GM18505 (cell line): ENCODE data around the gene CACNB4.
"Not testable (repeated sequence)": the region's sequence is repeated elsewhere in the genome, so short reads cannot be mapped to it uniquely, and the experiment has no call there.

ENCODE experiments used
- ATAC-seq: cut with Tn5 transposase; IDR thresholded peaks from one replicate; pipeline ENCODE4 v1.9.1; 2021; ENCODE audit not compliant: unreplicated experiment
- POLR2A ChIP-seq: IDR thresholded peaks from 4 replicates; pipeline ENCODE4 v1.6.1; 2011; ENCODE audit warnings: borderline replicate concordance; ENCODE audit not compliant: insufficient read depth, insufficient read length; ENCODE audit errors: extremely low read depth

Gene CACNB4

GRCh38 chr2:152036611-152037469, 62.0 kb downstream of the CACNB4 start:
- peak; percentile 85 for ATAC-seq
- no peak for TF ChIP-seq POLR2A

GRCh38 chr2:152034257-152034801, 64.5 kb downstream of the CACNB4 start:
- ATAC-seq, result no peak
- no peak for TF ChIP-seq POLR2A

DNA sequence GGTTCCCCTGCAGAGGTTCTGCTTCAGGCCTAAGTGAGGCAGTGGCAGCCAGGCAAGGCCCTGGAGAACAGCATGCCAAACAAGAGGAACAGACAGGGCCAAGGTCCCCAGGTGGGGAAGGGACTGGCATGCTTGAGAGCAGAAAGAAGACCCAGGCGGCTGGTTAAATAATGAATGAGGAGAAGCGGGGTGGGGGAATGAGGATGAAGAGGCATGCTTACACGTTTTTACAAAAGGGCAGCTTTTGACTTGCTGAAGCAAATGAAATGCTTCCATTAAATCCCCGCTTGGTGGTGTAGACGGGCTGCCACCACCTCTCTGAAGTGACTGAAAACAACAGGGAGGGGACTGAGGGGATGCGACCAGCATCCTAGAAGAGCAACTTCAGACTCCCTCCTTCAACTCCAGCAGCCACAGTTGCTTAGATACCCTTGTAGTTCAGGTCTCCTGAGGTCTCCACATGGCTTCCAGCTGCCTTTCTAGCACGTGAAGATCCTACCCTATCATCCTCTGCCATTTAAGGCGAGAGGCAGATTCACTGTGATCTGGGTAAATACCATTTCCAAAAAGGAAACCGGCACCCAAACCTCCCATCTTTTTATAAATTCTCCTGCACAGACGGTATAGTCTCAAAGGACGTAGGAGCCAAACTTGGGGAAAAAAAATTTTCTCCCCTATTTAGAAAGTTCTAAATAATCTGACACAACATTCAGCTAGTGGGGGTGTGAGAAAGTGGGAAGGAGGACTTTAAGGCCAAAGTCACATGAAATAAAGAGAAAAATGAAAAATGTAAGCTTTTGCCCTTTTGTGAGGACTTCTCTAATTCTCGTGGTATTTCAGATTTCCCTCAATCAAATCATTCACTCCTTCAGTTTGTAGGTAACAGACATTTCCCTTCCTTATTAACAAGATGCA, 65.6 kb downstream of the CACNB4 start:
- TF ChIP-seq POLR2A, result no peak
- no peak for ATAC-seq

GRCh38 chr2:152031747-152032306, 67.0 kb downstream of the CACNB4 start:
- no peak for ATAC-seq
- TF ChIP-seq POLR2A, result no peak

DNA sequence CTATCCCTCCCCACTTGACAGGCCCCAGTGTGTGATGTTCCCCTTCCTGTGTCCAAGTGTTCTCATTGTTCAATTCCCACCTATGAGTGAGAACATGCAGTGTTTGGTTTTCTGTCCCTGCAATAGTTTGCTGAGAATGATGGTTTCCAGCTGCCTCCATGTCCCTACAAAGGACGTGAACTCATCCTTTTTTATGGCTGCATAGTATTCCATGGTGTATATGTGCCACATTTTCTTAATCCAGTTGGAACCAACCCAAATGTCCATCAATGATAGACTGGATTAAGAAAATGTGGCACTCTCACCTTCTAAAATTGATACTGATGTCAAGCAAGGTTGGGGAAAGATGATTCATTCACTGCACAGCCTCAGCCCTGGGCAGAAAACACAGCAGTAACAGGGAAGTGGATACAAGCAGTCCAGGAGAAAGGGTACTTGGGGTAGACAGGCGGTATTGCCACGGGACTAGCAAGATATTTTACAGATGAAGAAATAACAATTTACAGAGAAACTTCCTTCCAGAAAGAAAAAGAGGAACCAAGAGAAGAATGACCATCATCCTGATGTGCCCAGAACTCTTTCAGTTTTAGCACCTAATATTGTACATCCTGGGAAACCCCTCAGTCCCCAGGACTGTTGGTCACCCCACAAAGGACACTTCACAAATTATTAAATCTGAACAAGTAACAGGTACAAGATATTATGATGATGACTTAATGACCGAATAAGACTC, 68.1 kb downstream of the CACNB4 start:
- peak; percentile 43 for ATAC-seq

GRCh38 chr2:152028182-152028862, 70.5 kb downstream of the CACNB4 start:
- no peak for ATAC-seq
- TF ChIP-seq POLR2A, result no peak

GRCh38 chr2:152025678-152026287, 73.1 kb downstream of the CACNB4 start:
- peak; percentile 90 for ATAC-seq
- no peak for TF ChIP-seq POLR2A

DNA sequence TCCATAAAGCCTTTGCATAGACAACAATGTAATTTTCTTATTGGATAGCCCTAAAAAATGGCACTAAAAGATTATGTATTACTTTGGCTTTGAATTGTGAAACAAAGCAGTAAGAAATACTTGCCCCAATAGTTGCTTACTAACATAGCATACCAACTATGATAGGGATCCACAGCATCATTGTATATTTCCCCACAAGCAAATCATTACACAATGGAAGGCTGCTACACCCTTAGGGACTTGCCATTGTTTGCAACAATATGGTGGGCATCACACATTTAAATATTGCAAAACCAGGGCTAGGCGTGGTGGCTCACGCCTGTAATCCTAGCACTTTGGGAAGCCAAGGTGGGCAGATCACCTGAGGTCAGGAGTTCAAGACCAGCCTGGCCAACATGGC, 74.4 kb downstream of the CACNB4 start:
- ATAC-seq, result no peak
- no peak for TF ChIP-seq POLR2A

DNA sequence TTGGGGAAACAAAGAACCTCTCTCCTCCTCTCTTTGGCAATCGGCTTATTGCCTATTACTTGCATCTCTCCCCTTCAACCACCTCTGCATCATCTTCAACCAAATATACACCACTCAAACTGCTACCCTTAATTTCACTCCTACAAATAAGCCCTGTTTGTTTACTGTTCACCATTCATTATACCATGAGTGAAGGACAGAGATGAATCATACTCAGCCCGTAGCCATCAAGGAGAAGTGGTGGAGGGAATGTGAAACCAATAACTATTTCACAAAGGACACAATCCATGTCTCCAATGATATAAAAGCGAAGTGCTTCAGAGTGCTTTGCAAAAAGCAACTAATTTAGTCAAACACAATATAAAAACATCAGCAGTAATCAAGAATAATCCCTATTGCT, 76.8 kb downstream of the CACNB4 start:
- no peak for ATAC-seq
- TF ChIP-seq POLR2A, result no peak

GRCh38 chr2:152021001-152021400, 77.8 kb downstream of the CACNB4 start:
- ATAC-seq, result not testable (repeated sequence)

GRCh38 chr2:152019732-152020131, 79.1 kb downstream of the CACNB4 start:
- no peak for ATAC-seq

More at GRCh38 chr2:152019732-152020131, 79.1 kb downstream of the CACNB4 start:
- no peak for TF ChIP-seq POLR2A
